Activated B cell treated with CpG ODN at 0.5 μM for 24 hours (primary cell): ENCODE results near the gene PRDM16. TPM values are rescaled to one million over a fixed set of nuclear protein-coding genes. Genes with fewer than 3 reads are reported as not detected.

Experiments used
- ATAC-seq: fragments of 200-7000 bp; cut with Tn5 transposase; one replicate; pipeline ENCODE4 v1.10.0; 2021; ENCODE audit warnings: low read depth, mild to moderate bottlenecking, moderate library complexity
- CTCF ChIA-PET: fragments of 350-600 bp; sonication (Branson Sonifier 250); formaldehyde crosslinking; loops from one replicate; lab custom pipeline; 2021; ENCODE audit warnings: antibody characterized with exemption; lab: Charles Lee
- POLR2A ChIA-PET: fragments of 350-600 bp; sonication (Branson Sonifier 250); formaldehyde crosslinking; loops from one replicate; lab custom pipeline; 2021; ENCODE audit warnings: antibody characterized with exemption; lab: Charles Lee
- DNase-seq: peaks from one replicate; pipeline ENCODE4 v3.0.0; 2022
- H3K27ac Mint-ChIP-seq: one replicate; pipeline ENCODE4 v1.8.0; 2020; ENCODE audit warnings: mixed read lengths
- H3K27me3 Mint-ChIP-seq: one replicate; pipeline ENCODE4 v1.8.0; 2021; ENCODE audit warnings: mixed read lengths
- H3K36me3 Mint-ChIP-seq: one replicate; pipeline ENCODE4 v1.8.0; 2021; ENCODE audit warnings: low read depth, mixed read lengths
- H3K4me1 Mint-ChIP-seq: one replicate; pipeline ENCODE4 v1.8.0; 2021; ENCODE audit warnings: mixed read lengths
- H3K4me3 Mint-ChIP-seq: one replicate; pipeline ENCODE4 v1.8.0; 2020; ENCODE audit warnings: mild to moderate bottlenecking, mixed read lengths
- H3K9me3 Mint-ChIP-seq: one replicate; pipeline ENCODE4 v1.8.0; 2020; ENCODE audit warnings: mixed read lengths
- CTCF ChIP-seq: fragments of 200-600 bp; IDR thresholded peaks from one replicate; pipeline ENCODE4 v1.8.0; 2022; ENCODE audit warnings: antibody characterized with exemption, mild to moderate bottlenecking
- intact Hi-C: fragments of 100-400 bp; cut with micrococcal nuclease; formaldehyde crosslinking; loops from one replicate; pipeline ENCODE4 v1.15.1; 2024
- total RNA-seq: library from RNA; stranded (reverse); gene quantifications from 2 replicates; pipeline ENCODE4 v1.2.3, GENCODE V29; 2022

The PRDM16 gene
- total RNA-seq, 1 donor from 2014 or later: not detected

- no peak for TF ChIP-seq CTCF
- Mint-ChIP-seq H3K4me1 (peaks cover 1% of the 10 kb centered on the region), H3K27me3 (no peaks in the 10 kb centered on the region), H3K27ac (no peak overlapping the region), H3K36me3 (no peaks in the 10 kb centered on the region), H3K9me3 (no peaks in the 10 kb centered on the region), H3K4me3 (no peak overlapping the region)
- intact Hi-C loops: no loop called here
- no peak for DNase-seq
- POLR2A ChIA-PET: no interaction called here
- CTCF ChIA-PET: no interaction called here
- no peak for ATAC-seq
These were observed 389.2 kb downstream of the PRDM16 start for GRCh38 chr1:3457910-3458883.

- intact Hi-C loops: no loop called here
- Mint-ChIP-seq H3K4me1 (no peaks in the 10 kb centered on the region), H3K9me3 (no peaks in the 10 kb centered on the region), H3K27me3 (no peaks in the 10 kb centered on the region), H3K27ac (no peak overlapping the region), H3K4me3 (no peak overlapping the region), H3K36me3 (no peaks in the 10 kb centered on the region)
- ChIA-PET POLR2A (no interaction called here), CTCF (no interaction called here)
- no peak for TF ChIP-seq CTCF
- ATAC-seq (no peak), DNase-seq (no peak)
These were observed 390.3 kb downstream of the PRDM16 start for GRCh38 chr1:3459051-3459908.

GRCh38 chr1:3459940-3460671, 391.1 kb downstream of the PRDM16 start:
- Mint-ChIP-seq H3K27ac (no peak overlapping the region), H3K4me1 (no peaks in the 10 kb centered on the region), H3K4me3 (no peak overlapping the region), H3K9me3 (no peaks in the 10 kb centered on the region), H3K27me3 (no peaks in the 10 kb centered on the region), H3K36me3 (no peaks in the 10 kb centered on the region)
- DNase-seq (no peak), ATAC-seq (no peak)
- ChIA-PET POLR2A (no interaction called here), CTCF (no interaction called here)
- intact Hi-C loops: no loop called here
- TF ChIP-seq CTCF: no peak

GRCh38 chr1:3460672-3461131, 391.7 kb downstream of the PRDM16 start:
- no peak overlapping the region for H3K4me3 Mint-ChIP-seq
- intact Hi-C loops: no loop called here
- no peak overlapping the region for H3K27ac Mint-ChIP-seq
- H3K36me3 Mint-ChIP-seq: no peaks in the 10 kb centered on the region
- POLR2A ChIA-PET: no interaction called here
- no peak for TF ChIP-seq CTCF
- ATAC-seq: no peak
- CTCF ChIA-PET: no interaction called here
- DNase-seq: no peak
- peaks cover 1% of the 10 kb centered on the region for H3K27me3 Mint-ChIP-seq
- H3K9me3 Mint-ChIP-seq: no peaks in the 10 kb centered on the region
- peaks cover under 1% of the 10 kb centered on the region for H3K4me1 Mint-ChIP-seq
